ENCODE data around the gene MFSD2B. TPM values are rescaled to one million over a fixed set of nuclear protein-coding genes. Genes with fewer than 3 reads are reported as not detected.
A peak's percentile ranks its signal among the peaks of the same experiment; 100 is the strongest.
"Not testable (repeated sequence)": the region's sequence is repeated elsewhere in the genome, so short reads cannot be mapped to it uniquely, and the experiment has no call there.

Gene MFSD2B
- polyA plus RNA-seq, 4 donors = 0.07 to 0.13 TPM; not detected in 2

- no peak for DNase-seq
- Histone ChIP-seq H3K4me3 (ENCODE audit: low read depth in 1 of 3, low read length in 3 of 3) (no peak overlapping the region), H3K27ac (ENCODE audit: low read depth in 1 of 3, low read length in 2 of 3) (no peak overlapping the region), H3K4me1 (ENCODE audit: control insufficient read depth in 3 of 3, insufficient read depth in 2 of 3, low read depth in 1 of 3, low read length in 2 of 3) (peaks cover 0 to 3% (median 0%) of the 10 kb centered on the region in 3 donors), H3K36me3 (ENCODE audit: control insufficient read depth in 3 of 3, insufficient read depth in 2 of 3, low read depth in 1 of 3, low read length in 3 of 3) (no peaks in the 10 kb centered on the region), H3K9me3 (ENCODE audit: control insufficient read depth in 2 of 2, insufficient read depth in 1 of 2, low read depth in 1 of 2, low read length in 1 of 2) (no peaks in the 10 kb centered on the region), H3K27me3 (ENCODE audit: control insufficient read depth in 3 of 3, insufficient read depth in 3 of 3, low read length in 3 of 3) (peaks cover 0 to 27% (median 20%) of the 10 kb centered on the region in 3 donors)
- no peak for FAIRE-seq
Measured at GRCh38 chr2:24007693-24008092, 2.2 kb upstream of the MFSD2B start.

DNA sequence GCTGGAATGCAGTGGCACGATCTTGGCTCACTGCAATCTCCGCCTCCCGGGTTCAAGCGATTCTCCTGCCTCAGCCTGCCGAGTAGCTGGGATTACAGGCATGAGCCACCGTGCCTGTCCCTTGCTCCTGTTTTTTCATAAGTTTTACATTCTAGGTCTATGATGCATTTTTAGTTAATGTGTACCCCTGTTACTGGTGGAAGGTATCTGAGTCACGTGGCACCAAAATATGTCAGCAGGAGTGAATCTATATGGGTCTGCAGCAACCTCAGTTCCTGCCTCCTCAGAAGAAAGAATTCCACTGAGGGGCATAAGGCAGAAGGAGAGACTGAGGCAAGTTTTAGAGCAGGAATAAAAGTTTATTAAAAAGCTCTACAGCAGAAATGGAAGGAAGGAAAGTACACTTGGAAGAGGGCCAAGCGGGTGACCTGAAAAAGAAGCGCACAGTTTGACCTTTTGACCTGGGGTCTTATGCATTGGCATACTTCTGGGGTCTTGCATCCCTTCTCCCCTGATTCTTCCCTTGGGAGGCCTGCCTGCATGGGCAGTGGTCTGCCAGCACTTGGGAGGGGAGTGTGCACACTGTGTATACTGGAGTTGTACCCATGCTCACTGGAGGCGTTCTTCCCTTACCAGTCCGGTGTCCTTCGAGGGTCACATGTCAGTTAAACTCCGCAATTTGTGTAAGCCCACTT, 1.1 kb upstream of the MFSD2B start:
- no peak overlapping the region for H3K4me3 ChIP-seq (ENCODE audit: low read depth in 1 of 3, low read length in 3 of 3)
- H3K4me1 ChIP-seq (ENCODE audit: control insufficient read depth in 3 of 3, insufficient read depth in 2 of 3, low read depth in 1 of 3, low read length in 2 of 3) = peaks cover 0 to 3% (median 0%) of the 10 kb centered on the region in 3 donors
- H3K27ac ChIP-seq (ENCODE audit: low read depth in 1 of 3, low read length in 2 of 3) = no peak overlapping the region
- WGBS, 3 donors = 66 to 79% (median 72%) methylated on average over 13 of the region's 13 CpGs
- H3K9me3 ChIP-seq (ENCODE audit: control insufficient read depth in 2 of 2, insufficient read depth in 1 of 2, low read depth in 1 of 2, low read length in 1 of 2) = no peaks in the 10 kb centered on the region
- no peak for DNase-seq
- FAIRE-seq = no peak
- peaks cover 0 to 29% (median 20%) of the 10 kb centered on the region in 3 donors for H3K27me3 ChIP-seq (ENCODE audit: control insufficient read depth in 3 of 3, insufficient read depth in 3 of 3, low read length in 3 of 3)
- H3K36me3 ChIP-seq (ENCODE audit: control insufficient read depth in 3 of 3, insufficient read depth in 2 of 3, low read depth in 1 of 3, low read length in 3 of 3) = no peaks in the 10 kb centered on the region

DNA sequence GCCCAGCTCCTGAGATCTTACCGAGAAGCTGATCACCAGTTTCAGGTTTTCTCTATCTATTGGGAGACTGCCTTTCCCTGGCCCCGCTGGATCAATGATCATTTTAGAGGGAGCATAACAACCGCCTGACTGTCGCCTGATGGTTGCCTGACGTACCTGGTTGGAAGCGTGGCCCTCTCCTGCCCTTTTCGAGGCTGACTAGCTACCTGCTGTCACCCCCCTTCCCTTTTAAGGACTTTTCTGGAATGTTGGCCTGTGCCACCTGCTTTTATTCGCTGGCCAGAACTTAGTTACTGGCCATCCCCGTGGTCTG, 562 bp upstream of the MFSD2B start:
- H3K4me1 ChIP-seq (ENCODE audit: control insufficient read depth in 3 of 3, insufficient read depth in 2 of 3, low read depth in 1 of 3, low read length in 2 of 3) = peaks cover 0 to 3% (median 0%) of the 10 kb centered on the region in 3 donors
- no peaks in the 10 kb centered on the region for H3K36me3 ChIP-seq (ENCODE audit: control insufficient read depth in 3 of 3, insufficient read depth in 2 of 3, low read depth in 1 of 3, low read length in 3 of 3)
- H3K27ac ChIP-seq (ENCODE audit: low read depth in 1 of 3, low read length in 2 of 3) = no peak overlapping the region
- FAIRE-seq = no peak
- peaks cover 0 to 29% (median 20%) of the 10 kb centered on the region in 3 donors for H3K27me3 ChIP-seq (ENCODE audit: control insufficient read depth in 3 of 3, insufficient read depth in 3 of 3, low read length in 3 of 3)
- DNase-seq = peak in 1 of 2 donors; percentile 19
- peak overlapping the region in 2 of 3 donors; percentile 2 to 59 for H3K4me3 ChIP-seq (ENCODE audit: low read depth in 1 of 3, low read length in 3 of 3)
- H3K9me3 ChIP-seq (ENCODE audit: control insufficient read depth in 2 of 2, insufficient read depth in 1 of 2, low read depth in 1 of 2, low read length in 1 of 2) = no peaks in the 10 kb centered on the region
- 20 to 62% (median 40%) methylated on average over 9 of the region's 9 CpGs for WGBS, 3 donors

DNA sequence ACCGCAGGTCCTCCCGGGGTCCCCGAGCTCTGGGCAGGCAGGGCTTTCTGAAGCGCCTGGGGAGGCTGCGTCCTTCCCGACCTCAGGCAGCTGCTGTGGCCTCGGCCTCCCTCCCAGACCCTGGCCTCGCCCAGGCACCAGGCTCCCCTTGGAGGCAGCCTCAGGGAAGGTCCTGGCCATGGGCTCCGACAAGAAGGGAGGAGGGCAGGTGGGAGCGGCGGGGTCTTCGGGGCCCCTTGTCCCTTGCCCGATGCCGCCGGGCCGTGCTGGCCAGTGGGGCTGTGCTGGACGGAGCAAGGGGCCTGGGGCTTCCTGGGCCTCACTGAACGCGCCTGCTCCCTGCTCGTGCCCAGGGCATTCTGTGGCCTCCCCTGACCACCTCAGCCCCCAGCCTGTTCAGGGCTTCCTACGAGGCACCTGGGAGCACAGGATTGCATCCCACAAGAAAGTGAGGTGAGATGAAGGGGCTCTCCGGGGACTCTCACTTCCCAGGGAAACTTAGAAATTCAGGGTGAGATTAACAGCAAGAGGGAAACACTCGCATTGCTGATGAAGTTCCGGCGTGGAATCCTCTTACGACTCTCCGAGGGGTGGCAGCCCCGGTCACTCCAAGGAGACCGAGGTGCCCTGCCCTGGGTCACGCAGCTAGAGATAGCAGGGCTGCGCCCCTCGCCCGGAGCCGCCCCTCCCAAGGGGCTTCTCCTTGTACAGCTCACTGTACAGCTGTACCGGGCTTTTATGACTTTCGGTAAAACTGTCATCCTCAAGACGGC, 778 bp downstream of the MFSD2B start:
- peaks cover 0 to 3% (median 0%) of the 10 kb centered on the region in 3 donors for H3K4me1 ChIP-seq (ENCODE audit: control insufficient read depth in 3 of 3, insufficient read depth in 2 of 3, low read depth in 1 of 3, low read length in 2 of 3)
- FAIRE-seq (no peak), DNase-seq (peak in 1 of 2 donors; percentile 22)
- H3K27ac ChIP-seq (ENCODE audit: low read depth in 1 of 3, low read length in 2 of 3) = no peak overlapping the region
- H3K9me3 ChIP-seq (ENCODE audit: control insufficient read depth in 2 of 2, insufficient read depth in 1 of 2, low read depth in 1 of 2, low read length in 1 of 2) = no peaks in the 10 kb centered on the region
- peak overlapping the region in 1 of 3 donors; percentile 59 for H3K4me3 ChIP-seq (ENCODE audit: low read depth in 1 of 3, low read length in 3 of 3)
- WGBS, 3 donors = 45 to 54% (median 53%) methylated on average over 35 to 37 of the region's 37 CpGs
- peaks cover 0 to 29% (median 20%) of the 10 kb centered on the region in 3 donors for H3K27me3 ChIP-seq (ENCODE audit: control insufficient read depth in 3 of 3, insufficient read depth in 3 of 3, low read length in 3 of 3)
- H3K36me3 ChIP-seq (ENCODE audit: control insufficient read depth in 3 of 3, insufficient read depth in 2 of 3, low read depth in 1 of 3, low read length in 3 of 3) = no peaks in the 10 kb centered on the region

- no peak overlapping the region for H3K27ac ChIP-seq (ENCODE audit: low read depth in 1 of 3, low read length in 2 of 3)
- peaks cover 0 to 29% (median 20%) of the 10 kb centered on the region in 3 donors for H3K27me3 ChIP-seq (ENCODE audit: control insufficient read depth in 3 of 3, insufficient read depth in 3 of 3, low read length in 3 of 3)
- 57 to 73% (median 68%) methylated on average over 7 of the region's 7 CpGs for WGBS, 3 donors
- no peak overlapping the region for H3K4me3 ChIP-seq (ENCODE audit: low read depth in 1 of 3, low read length in 3 of 3)
- H3K36me3 ChIP-seq (ENCODE audit: control insufficient read depth in 3 of 3, insufficient read depth in 2 of 3, low read depth in 1 of 3, low read length in 3 of 3) = no peaks in the 10 kb centered on the region
- DNase-seq = no peak
- no peaks in the 10 kb centered on the region for H3K9me3 ChIP-seq (ENCODE audit: control insufficient read depth in 2 of 2, insufficient read depth in 1 of 2, low read depth in 1 of 2, low read length in 1 of 2)
- peaks cover 0 to 3% (median 0%) of the 10 kb centered on the region in 3 donors for H3K4me1 ChIP-seq (ENCODE audit: control insufficient read depth in 3 of 3, insufficient read depth in 2 of 3, low read depth in 1 of 3, low read length in 2 of 3)
- no peak for FAIRE-seq
Measured at GRCh38 chr2:24011250-24012104, 1.6 kb downstream of the MFSD2B start.

GRCh38 chr2:24012521-24013188, 2.8 kb downstream of the MFSD2B start:
- no peak for DNase-seq

GRCh38 chr2:24014902-24015301, 5.0 kb downstream of the MFSD2B start:
- DNase-seq; H3K4me3 ChIP-seq (ENCODE audit: low read depth in 1 of 3, low read length in 3 of 3); H3K4me1 ChIP-seq (ENCODE audit: control insufficient read depth in 3 of 3, insufficient read depth in 2 of 3, low read depth in 1 of 3, low read length in 2 of 3); FAIRE-seq; H3K36me3 ChIP-seq (ENCODE audit: control insufficient read depth in 3 of 3, insufficient read depth in 2 of 3, low read depth in 1 of 3, low read length in 3 of 3); H3K9me3 ChIP-seq (ENCODE audit: control insufficient read depth in 2 of 2, insufficient read depth in 1 of 2, low read depth in 1 of 2, low read length in 1 of 2); H3K27ac ChIP-seq (ENCODE audit: low read depth in 1 of 3, low read length in 2 of 3): not testable (repeated sequence)
- WGBS, 3 donors = 86 to 91% (median 90%) methylated on average over 6 of the region's 6 CpGs
- peaks cover 0 to 17% (median 14%) of the 10 kb centered on the region in 3 donors for H3K27me3 ChIP-seq (ENCODE audit: control insufficient read depth in 3 of 3, insufficient read depth in 3 of 3, low read length in 3 of 3)

More at GRCh38 chr2:24012521-24013188, 2.8 kb downstream of the MFSD2B start:
- Histone ChIP-seq H3K4me1 (ENCODE audit: control insufficient read depth in 3 of 3, insufficient read depth in 2 of 3, low read depth in 1 of 3, low read length in 2 of 3) (peaks cover 0 to 3% (median 0%) of the 10 kb centered on the region in 3 donors), H3K9me3 (ENCODE audit: control insufficient read depth in 2 of 2, insufficient read depth in 1 of 2, low read depth in 1 of 2, low read length in 1 of 2) (no peaks in the 10 kb centered on the region), H3K27ac (ENCODE audit: low read depth in 1 of 3, low read length in 2 of 3) (no peak overlapping the region), H3K36me3 (ENCODE audit: control insufficient read depth in 3 of 3, insufficient read depth in 2 of 3, low read depth in 1 of 3, low read length in 3 of 3) (no peaks in the 10 kb centered on the region), H3K27me3 (ENCODE audit: control insufficient read depth in 3 of 3, insufficient read depth in 3 of 3, low read length in 3 of 3) (peaks cover 0 to 29% (median 20%) of the 10 kb centered on the region in 3 donors), H3K4me3 (ENCODE audit: low read depth in 1 of 3, low read length in 3 of 3) (no peak overlapping the region)
- WGBS, 3 donors = 77 to 83% (median 79%) methylated on average over 9 of the region's 9 CpGs
- FAIRE-seq = no peak

Measured in small intestine (tissue), 7 donors.